ENCODE measurements around the gene RALGAPA2.

DNA sequence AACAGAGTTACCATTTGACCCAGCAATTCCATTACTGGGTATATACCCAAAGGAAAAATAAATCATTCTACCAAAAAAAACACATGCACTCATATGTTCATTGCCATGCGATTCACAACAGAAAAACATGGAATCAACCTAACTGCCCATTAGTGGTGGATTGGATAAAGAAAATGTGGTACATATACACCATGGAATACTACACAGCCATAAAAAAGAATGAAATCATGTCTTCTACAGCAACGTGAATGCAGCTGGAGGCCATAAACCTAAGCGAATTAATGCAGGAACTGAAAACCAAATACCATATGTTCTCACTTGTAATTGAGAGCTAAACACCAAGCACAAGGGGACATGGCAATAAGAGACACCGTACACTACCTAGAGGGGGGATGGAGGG, 12.5 kb downstream of the RALGAPA2 start:
- TF ChIP-seq, protein P1, sequence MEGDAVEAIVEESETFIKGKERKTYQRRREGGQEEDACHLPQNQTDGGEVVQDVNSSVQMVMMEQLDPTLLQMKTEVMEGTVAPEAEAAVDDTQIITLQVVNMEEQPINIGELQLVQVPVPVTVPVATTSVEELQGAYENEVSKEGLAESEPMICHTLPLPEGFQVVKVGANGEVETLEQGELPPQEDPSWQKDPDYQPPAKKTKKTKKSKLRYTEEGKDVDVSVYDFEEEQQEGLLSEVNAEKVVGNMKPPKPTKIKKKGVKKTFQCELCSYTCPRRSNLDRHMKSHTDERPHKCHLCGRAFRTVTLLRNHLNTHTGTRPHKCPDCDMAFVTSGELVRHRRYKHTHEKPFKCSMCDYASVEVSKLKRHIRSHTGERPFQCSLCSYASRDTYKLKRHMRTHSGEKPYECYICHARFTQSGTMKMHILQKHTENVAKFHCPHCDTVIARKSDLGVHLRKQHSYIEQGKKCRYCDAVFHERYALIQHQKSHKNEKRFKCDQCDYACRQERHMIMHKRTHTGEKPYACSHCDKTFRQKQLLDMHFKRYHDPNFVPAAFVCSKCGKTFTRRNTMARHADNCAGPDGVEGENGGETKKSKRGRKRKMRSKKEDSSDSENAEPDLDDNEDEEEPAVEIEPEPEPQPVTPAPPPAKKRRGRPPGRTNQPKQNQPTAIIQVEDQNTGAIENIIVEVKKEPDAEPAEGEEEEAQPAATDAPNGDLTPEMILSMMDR (IDR thresholded peaks at IDR 0.05) = no peak
- TF ChIP-seq POLR2A (IDR thresholded peaks at IDR 0.05) = no peak

All from ovary (tissue), 3 donors.